SK-N-SH (cell line): ENCODE data around the gene GPR173. TPM values are rescaled to one million over a fixed set of nuclear protein-coding genes. Genes with fewer than 3 reads are reported as not detected.

Experiments
- CTCF ChIA-PET: fragments of 300-600, 350-600 bp; formaldehyde crosslinking; extraction: SDS; loops from one replicate; lab custom pipeline; 2021; lab: Yijun Ruan, JAX
- POLR2A ChIA-PET: fragments of 350-600 bp; sonication (Branson Sonifier 250); formaldehyde crosslinking; extraction: SDS; loops from one replicate; lab custom pipeline; 2020; ENCODE audit warnings: antibody characterized with exemption, inconsistent platforms; lab: Yijun Ruan, JAX
- DNase-seq: peaks from one replicate; pipeline ENCODE4 v3.0.0; 2012
- H2AFZ ChIP-seq: fragments of 200-600 bp; sonication (generic); 2 replicates; pipeline ENCODE4 v1.8.1; 2016; ENCODE audit warnings: antibody characterized with exemption, mild to moderate bottlenecking, low read depth
- H3F3A ChIP-seq: fragments of 200-600 bp; sonication (generic); replicated peaks from 2 replicates; pipeline ENCODE3; 2016; ENCODE audit warnings: antibody characterized with exemption, mild to moderate bottlenecking; ENCODE audit not compliant: insufficient read depth
- H3K27ac ChIP-seq, 2 experiments: fragments of 200-500 bp in 1 of 2; fragments of 200-600 bp in 1 of 2; sonication (Bioruptor generic) in 1 of 2; sonication (generic), shearing (Covaris generic) in 1 of 2; 2 replicates each; pipeline versions ENCODE4 v1.5.1 to v1.6.1; 2014 to 2016; ENCODE audit warnings: low read depth in 2 of 2, inconsistent platforms in 1 of 2, low read length in 1 of 2, mild to moderate bottlenecking in 1 of 2, mixed read lengths in 1 of 2
- H3K27me3 ChIP-seq: fragments of 200-600 bp; sonication (generic), shearing (Covaris generic); 2 replicates; pipeline ENCODE4 v1.6.1; 2016; ENCODE audit warnings: mixed run types; ENCODE audit not compliant: insufficient read depth
- H3K36me3 ChIP-seq, 2 experiments: fragments of 200-500 bp in 1 of 2; fragments of 200-600 bp in 1 of 2; sonication (Bioruptor generic) in 1 of 2; sonication (generic) in 1 of 2; replicated peaks in 1 of 2; 2 replicates each; pipeline versions ENCODE3 to v1.5.1; 2014 to 2016; ENCODE audit warnings: low read length in 1 of 2, mild to moderate bottlenecking in 1 of 2; ENCODE audit not compliant: insufficient read depth in 2 of 2, control insufficient read depth in 1 of 2
- H3K4me1 ChIP-seq, 2 experiments: fragments of 200-500 bp in 1 of 2; fragments of 200-600 bp in 1 of 2; sonication (Bioruptor generic) in 1 of 2; sonication (generic), shearing (Covaris generic) in 1 of 2; 2 replicates each; pipeline versions ENCODE4 v1.5.1 to v1.6.1; 2014 to 2016; ENCODE audit warnings: low read depth in 1 of 2, low read length in 1 of 2, mixed run types in 1 of 2; ENCODE audit not compliant: insufficient read depth in 2 of 2, control insufficient read depth in 1 of 2
- H3K4me2 ChIP-seq: fragments of 200-600 bp; sonication (generic), shearing (Covaris generic); 2 replicates; pipeline ENCODE4 v1.6.1; 2017; ENCODE audit warnings: mixed run types
- H3K4me3 ChIP-seq, 2 experiments: fragments of 200-500 bp in 1 of 2; fragments of 200-600 bp in 1 of 2; sonication (Bioruptor generic) in 1 of 2; sonication (generic), shearing (Covaris generic) in 1 of 2; 2 replicates each; pipeline versions ENCODE4 v1.5.1 to v1.8.1; 2014 to 2016; ENCODE audit warnings: low read depth in 2 of 2, inconsistent platforms in 1 of 2, low read length in 1 of 2, mild to moderate bottlenecking in 1 of 2, mixed read lengths in 1 of 2, moderate library complexity in 1 of 2
- H3K79me2 ChIP-seq: fragments of 200-600 bp; sonication (generic); 2 replicates; pipeline ENCODE4 v1.8.1; 2017; ENCODE audit warnings: mild to moderate bottlenecking; ENCODE audit not compliant: insufficient read depth
- H3K9ac ChIP-seq: fragments of 200-600 bp; sonication (generic); 2 replicates; pipeline ENCODE4 v1.6.1; 2017; ENCODE audit warnings: mixed run types
- H3K9me2 ChIP-seq: fragments of 200-600 bp; sonication (generic); 2 replicates; pipeline ENCODE4 v1.6.1; 2017; ENCODE audit warnings: mixed run types
- H3K9me3 ChIP-seq: fragments of 200-600 bp; sonication (generic); 2 replicates; pipeline ENCODE4 v1.6.1; 2017; ENCODE audit warnings: mixed run types, mild to moderate bottlenecking, moderate library complexity
- H4K20me1 ChIP-seq: fragments of 200-600 bp; sonication (generic); 2 replicates; pipeline ENCODE4 v1.6.1; 2017; ENCODE audit warnings: mild to moderate bottlenecking, mixed run types; ENCODE audit not compliant: insufficient read depth
- CHD2 ChIP-seq: fragments of 150-350 bp; IDR thresholded peaks from 2 replicates; pipeline ENCODE4 v1.6.1; 2018; ENCODE audit warnings: low read length; ENCODE audit not compliant: partially characterized antibody
- ELF1 ChIP-seq: IDR thresholded peaks from 2 replicates; pipeline ENCODE4 v1.4.0; 2012
- EZH2phosphoT487 ChIP-seq: fragments of 200-600 bp; sonication (generic); IDR thresholded peaks from 2 replicates; pipeline ENCODE4 v1.6.1; 2017; ENCODE audit warnings: low read depth, mixed run types, mild to moderate bottlenecking, antibody characterized with exemption, moderate library complexity, borderline replicate concordance
- FOSL2 ChIP-seq: IDR thresholded peaks from 2 replicates; pipeline ENCODE4 v1.4.0; 2012; ENCODE audit warnings: low read depth, mild to moderate bottlenecking, moderate library complexity, borderline replicate concordance
- GATA2 ChIP-seq: sonication (generic); formaldehyde crosslinking; IDR thresholded peaks from 2 replicates; pipeline ENCODE4 v1.5.0; 2020; ENCODE audit warnings: mild to moderate bottlenecking, missing genetic modification reagents
- JUND ChIP-seq: IDR thresholded peaks from 2 replicates; pipeline ENCODE4 v1.4.0; 2012
- MEF2A ChIP-seq: IDR thresholded peaks from 2 replicates; pipeline ENCODE4 v1.4.0; 2012; ENCODE audit warnings: low read depth, borderline replicate concordance
- MXI1 ChIP-seq: IDR thresholded peaks from 2 replicates; pipeline ENCODE4 v1.6.1; 2012; ENCODE audit warnings: mild to moderate bottlenecking, low read depth, low read length, improper control_type of control experiment
- RFX5 ChIP-seq: IDR thresholded peaks from 2 replicates; pipeline ENCODE4 v1.6.1; 2012; ENCODE audit warnings: mild to moderate bottlenecking, improper control_type of control experiment, low read length
- WGBS: methylation state at CpG from one replicate; pipeline ENCODE4 v1.1.6; 2017; ENCODE audit warnings: low lambda C conversion rate; 5-methylcytosine and 5-hydroxymethylcytosine counted together
- polyA plus RNA-seq, 3 experiments: library from polyadenylated mRNA; depleted of rRNA; stranded (reverse); fragments of >200 nt; gene quantifications; 2 replicates each; pipeline ENCODE4 v1.2.3, GENCODE V29; 2012
- TF ChIP-seq, protein P1 (sequence below): IDR thresholded peaks from 2 replicates; pipeline ENCODE4 v1.6.1; 2012; ENCODE audit warnings: mild to moderate bottlenecking, low read depth, low read length, moderate library complexity
- TF ChIP-seq, protein P2 (sequence below): fragments of 200-600 bp; sonication (generic); IDR thresholded peaks from 2 replicates; pipeline ENCODE4 v1.6.1; 2017; ENCODE audit warnings: antibody characterized with exemption, mild to moderate bottlenecking, moderate library complexity
- TF ChIP-seq, protein P3 (sequence below): IDR thresholded peaks from 2 replicates; pipeline ENCODE4; 2012

The GPR173 gene
- polyA plus RNA-seq, 1 of the 3 experiments (the other 2 are of a cell fraction) = 5.8 TPM

DNA sequence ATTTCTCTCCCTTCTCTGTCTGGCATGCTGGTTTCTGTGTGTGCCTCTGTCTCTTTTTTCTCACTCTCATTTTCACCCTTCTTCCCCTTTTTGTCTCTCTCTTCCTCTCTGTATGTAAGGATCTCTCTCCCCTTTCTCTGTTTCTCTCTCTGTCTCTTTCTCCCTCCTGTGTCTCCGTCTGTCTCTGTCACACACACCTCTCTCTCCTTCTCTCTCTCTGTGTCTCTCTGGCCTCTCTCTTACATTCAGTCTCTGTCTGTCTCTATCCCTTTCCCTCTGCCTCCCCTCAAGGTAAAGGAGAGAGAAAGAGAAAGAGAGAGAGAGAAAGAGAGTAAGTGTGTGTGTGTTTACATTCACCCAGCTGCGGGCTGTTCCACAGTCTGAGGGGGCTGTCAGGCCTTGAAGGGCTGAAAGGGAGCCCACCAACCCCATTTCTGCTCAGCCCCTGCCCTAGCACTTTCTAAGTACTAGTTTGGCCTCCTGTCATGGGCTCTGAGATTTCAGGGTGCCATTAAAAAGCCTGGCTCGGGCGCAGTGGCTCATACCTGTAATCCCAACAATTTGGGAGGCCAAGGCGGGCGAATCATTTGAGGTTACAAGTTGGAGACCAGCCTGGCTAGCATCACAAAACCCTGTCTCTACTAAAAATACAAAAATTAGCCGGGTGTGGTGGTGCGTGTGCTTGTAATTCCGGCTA is 24.0 kb downstream of the GPR173 start (continued):
- TF ChIP-seq, protein P1, sequence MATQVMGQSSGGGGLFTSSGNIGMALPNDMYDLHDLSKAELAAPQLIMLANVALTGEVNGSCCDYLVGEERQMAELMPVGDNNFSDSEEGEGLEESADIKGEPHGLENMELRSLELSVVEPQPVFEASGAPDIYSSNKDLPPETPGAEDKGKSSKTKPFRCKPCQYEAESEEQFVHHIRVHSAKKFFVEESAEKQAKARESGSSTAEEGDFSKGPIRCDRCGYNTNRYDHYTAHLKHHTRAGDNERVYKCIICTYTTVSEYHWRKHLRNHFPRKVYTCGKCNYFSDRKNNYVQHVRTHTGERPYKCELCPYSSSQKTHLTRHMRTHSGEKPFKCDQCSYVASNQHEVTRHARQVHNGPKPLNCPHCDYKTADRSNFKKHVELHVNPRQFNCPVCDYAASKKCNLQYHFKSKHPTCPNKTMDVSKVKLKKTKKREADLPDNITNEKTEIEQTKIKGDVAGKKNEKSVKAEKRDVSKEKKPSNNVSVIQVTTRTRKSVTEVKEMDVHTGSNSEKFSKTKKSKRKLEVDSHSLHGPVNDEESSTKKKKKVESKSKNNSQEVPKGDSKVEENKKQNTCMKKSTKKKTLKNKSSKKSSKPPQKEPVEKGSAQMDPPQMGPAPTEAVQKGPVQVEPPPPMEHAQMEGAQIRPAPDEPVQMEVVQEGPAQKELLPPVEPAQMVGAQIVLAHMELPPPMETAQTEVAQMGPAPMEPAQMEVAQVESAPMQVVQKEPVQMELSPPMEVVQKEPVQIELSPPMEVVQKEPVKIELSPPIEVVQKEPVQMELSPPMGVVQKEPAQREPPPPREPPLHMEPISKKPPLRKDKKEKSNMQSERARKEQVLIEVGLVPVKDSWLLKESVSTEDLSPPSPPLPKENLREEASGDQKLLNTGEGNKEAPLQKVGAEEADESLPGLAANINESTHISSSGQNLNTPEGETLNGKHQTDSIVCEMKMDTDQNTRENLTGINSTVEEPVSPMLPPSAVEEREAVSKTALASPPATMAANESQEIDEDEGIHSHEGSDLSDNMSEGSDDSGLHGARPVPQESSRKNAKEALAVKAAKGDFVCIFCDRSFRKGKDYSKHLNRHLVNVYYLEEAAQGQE = no peak
- no peak for TF ChIP-seq MXI1

DNA sequence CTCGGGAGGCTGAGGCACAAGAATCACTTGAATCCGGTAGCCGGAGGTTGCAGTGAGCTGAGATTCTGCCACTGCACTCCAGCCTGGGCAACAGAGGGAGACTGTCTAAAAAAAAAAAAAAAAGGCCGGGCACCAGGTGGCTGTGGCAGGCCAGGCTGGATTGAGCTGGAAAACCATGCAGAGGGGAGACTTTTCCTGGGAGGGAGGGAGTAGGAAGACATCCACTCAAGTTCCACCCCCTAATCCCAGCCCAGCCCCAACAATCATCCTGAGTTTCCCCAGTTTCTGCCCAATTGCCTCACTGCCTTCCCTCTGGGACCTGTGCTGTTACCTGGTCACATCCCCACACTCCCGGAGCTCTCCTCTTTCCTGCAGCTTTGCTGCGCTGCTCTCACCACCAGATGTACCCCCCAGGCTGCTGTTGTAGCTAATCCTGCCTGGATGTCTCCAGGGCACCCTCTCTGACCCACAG is 24.6 kb downstream of the GPR173 start:
- Histone ChIP-seq H3K79me2 (no peaks in the 10 kb centered on the region; the same call in 1 of the 2 replicates), H3K27me3 (no peaks in the 10 kb centered on the region; the same call in 1 of the 2 replicates), H3K4me1 (peaks cover 0 to 5% of the 10 kb centered on the region in 2 experiments; a peak in 1 of 4 replicates), H3F3A (no peaks in the 10 kb centered on the region), H3K9me3 (no peaks in the 10 kb centered on the region), H3K9ac (no peak overlapping the region), H3K9me2 (no peaks in the 10 kb centered on the region), H4K20me1 (no peaks in the 10 kb centered on the region), H3K4me3 (no peak overlapping the region), H3K36me3 (peaks cover 0 to 2% of the 10 kb centered on the region in 2 experiments), H2AFZ (no peak overlapping the region), H3K4me2 (peak overlapping the region; percentile 69; the same call in 1 of the 2 replicates), H3K27ac (no peak overlapping the region)
- ChIA-PET POLR2A (interaction anchor here (1.4 to 1.5 kb wide), 2 partner anchors 9 to 16 kb away, joined by 5 to 14 read pairs; partner anchors contain the start of gene TSPYL2), CTCF (interaction anchor here (1.5 to 3.3 kb wide), 2 partner anchors 16 to 18 kb away, joined by 3 to 41 read pairs; no protein-coding TSS in a partner anchor)
- WGBS = 25% methylated on average over 6 of the region's 6 CpGs
- TF ChIP-seq CHD2 (no peak), RFX5 (no peak), JUND (no peak), MEF2A (no peak), ELF1 (no peak), GATA2 (CRISPR knock-in tag) (no peak), EZH2phosphoT487 (no peak), FOSL2 (no peak)
- TF ChIP-seq, protein P2, sequence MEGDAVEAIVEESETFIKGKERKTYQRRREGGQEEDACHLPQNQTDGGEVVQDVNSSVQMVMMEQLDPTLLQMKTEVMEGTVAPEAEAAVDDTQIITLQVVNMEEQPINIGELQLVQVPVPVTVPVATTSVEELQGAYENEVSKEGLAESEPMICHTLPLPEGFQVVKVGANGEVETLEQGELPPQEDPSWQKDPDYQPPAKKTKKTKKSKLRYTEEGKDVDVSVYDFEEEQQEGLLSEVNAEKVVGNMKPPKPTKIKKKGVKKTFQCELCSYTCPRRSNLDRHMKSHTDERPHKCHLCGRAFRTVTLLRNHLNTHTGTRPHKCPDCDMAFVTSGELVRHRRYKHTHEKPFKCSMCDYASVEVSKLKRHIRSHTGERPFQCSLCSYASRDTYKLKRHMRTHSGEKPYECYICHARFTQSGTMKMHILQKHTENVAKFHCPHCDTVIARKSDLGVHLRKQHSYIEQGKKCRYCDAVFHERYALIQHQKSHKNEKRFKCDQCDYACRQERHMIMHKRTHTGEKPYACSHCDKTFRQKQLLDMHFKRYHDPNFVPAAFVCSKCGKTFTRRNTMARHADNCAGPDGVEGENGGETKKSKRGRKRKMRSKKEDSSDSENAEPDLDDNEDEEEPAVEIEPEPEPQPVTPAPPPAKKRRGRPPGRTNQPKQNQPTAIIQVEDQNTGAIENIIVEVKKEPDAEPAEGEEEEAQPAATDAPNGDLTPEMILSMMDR = no peak
- TF ChIP-seq, protein P3, sequence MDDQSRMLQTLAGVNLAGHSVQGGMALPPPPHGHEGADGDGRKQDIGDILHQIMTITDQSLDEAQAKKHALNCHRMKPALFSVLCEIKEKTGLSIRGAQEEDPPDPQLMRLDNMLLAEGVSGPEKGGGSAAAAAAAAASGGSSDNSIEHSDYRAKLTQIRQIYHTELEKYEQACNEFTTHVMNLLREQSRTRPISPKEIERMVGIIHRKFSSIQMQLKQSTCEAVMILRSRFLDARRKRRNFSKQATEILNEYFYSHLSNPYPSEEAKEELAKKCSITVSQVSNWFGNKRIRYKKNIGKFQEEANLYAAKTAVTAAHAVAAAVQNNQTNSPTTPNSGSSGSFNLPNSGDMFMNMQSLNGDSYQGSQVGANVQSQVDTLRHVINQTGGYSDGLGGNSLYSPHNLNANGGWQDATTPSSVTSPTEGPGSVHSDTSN = no peak
- DNase-seq = no peak
